Measurements from ENCODE around the gene MEGF8. TPM values are rescaled to one million over a fixed set of nuclear protein-coding genes. Genes with fewer than 3 reads are reported as not detected.

The MEGF8 gene
- total RNA-seq, 1 experiment from 2014 or later = 26.1 TPM

- no peak for DNase-seq
- Histone ChIP-seq H3K4me3 (ENCODE audit: insufficient read depth, low read depth, low read length) (no peak overlapping the region), H3K27me3 (ENCODE audit: control insufficient read depth, insufficient read depth, low read length) (no peaks in the 10 kb centered on the region), H3K36me3 (replicated peaks; ENCODE audit: control insufficient read depth, insufficient read depth, low read length) (peaks cover 4% of the 10 kb centered on the region)
Observed at GRCh38 chr19:42378225-42379215, 53.1 kb downstream of the MEGF8 start.

GRCh38 chr19:42380155-42380554 lies 54.7 kb downstream of the MEGF8 start:
- no peaks in the 10 kb centered on the region; the same call in 1 of the 2 replicates for H3K36me3 ChIP-seq (replicated peaks; ENCODE audit: control insufficient read depth, insufficient read depth, low read length)
- H3K27me3 ChIP-seq (ENCODE audit: control insufficient read depth, insufficient read depth, low read length) = no peaks in the 10 kb centered on the region
- no peak overlapping the region for H3K4me3 ChIP-seq (ENCODE audit: insufficient read depth, low read depth, low read length)
- no peak for DNase-seq

- peak; percentile 97 for DNase-seq
- H3K27me3 ChIP-seq (ENCODE audit: control insufficient read depth, insufficient read depth, low read length) = peaks cover 17% of the 10 kb centered on the region
- H3K4me3 ChIP-seq (ENCODE audit: insufficient read depth, low read depth, low read length) = peak overlapping the region; percentile 69
- H3K36me3 ChIP-seq (replicated peaks; ENCODE audit: control insufficient read depth, insufficient read depth, low read length) = no peaks in the 10 kb centered on the region
Observed at GRCh38 chr19:42386974-42387707, 61.7 kb downstream of the MEGF8 start.

GRCh38 chr19:42388851-42389489 lies 63.5 kb downstream of the MEGF8 start:
- peak; percentile 65 for DNase-seq
- Histone ChIP-seq H3K36me3 (replicated peaks; ENCODE audit: control insufficient read depth, insufficient read depth, low read length) (no peaks in the 10 kb centered on the region), H3K4me3 (ENCODE audit: insufficient read depth, low read depth, low read length) (no peak overlapping the region), H3K27me3 (ENCODE audit: control insufficient read depth, insufficient read depth, low read length) (peaks cover 17% of the 10 kb centered on the region)

GRCh38 chr19:42389899-42390298 lies 64.5 kb downstream of the MEGF8 start, which contains the start of gene CNFN:
Gene CNFN (minus strand): TSS chr19:42390297. CDS start chr19:42389037, 1,260 bp downstream.
- H3K27me3 ChIP-seq (ENCODE audit: control insufficient read depth, insufficient read depth, low read length) = peaks cover 17% of the 10 kb centered on the region
- H3K4me3 ChIP-seq (ENCODE audit: insufficient read depth, low read depth, low read length) = no peak within 1 kb of the TSS
- DNase-seq = no peak
- H3K36me3 ChIP-seq (replicated peaks; ENCODE audit: control insufficient read depth, insufficient read depth, low read length) = no peaks in the 10 kb centered on the region

- Histone ChIP-seq H3K36me3 (replicated peaks; ENCODE audit: control insufficient read depth, insufficient read depth, low read length) (no peaks in the 10 kb centered on the region), H3K4me3 (ENCODE audit: insufficient read depth, low read depth, low read length) (no peak overlapping the region), H3K27me3 (ENCODE audit: control insufficient read depth, insufficient read depth, low read length) (peaks cover 17% of the 10 kb centered on the region)
- peak; percentile 32 for DNase-seq
Observed at GRCh38 chr19:42392165-42392564, 66.7 kb downstream of the MEGF8 start.

- Histone ChIP-seq H3K27me3 (ENCODE audit: control insufficient read depth, insufficient read depth, low read length) (peaks cover 11% of the 10 kb centered on the region), H3K36me3 (replicated peaks; ENCODE audit: control insufficient read depth, insufficient read depth, low read length) (no peaks in the 10 kb centered on the region), H3K4me3 (ENCODE audit: insufficient read depth, low read depth, low read length) (no peak overlapping the region)
- no peak for DNase-seq
Observed at GRCh38 chr19:42394751-42395150, 69.3 kb downstream of the MEGF8 start.

GRCh38 chr19:42396381-42397262 lies 71.2 kb downstream of the MEGF8 start:
- DNase-seq = peak; percentile 100
- Histone ChIP-seq H3K4me3 (ENCODE audit: insufficient read depth, low read depth, low read length) (peak overlapping the region; percentile 81), H3K27me3 (ENCODE audit: control insufficient read depth, insufficient read depth, low read length) (no peaks in the 10 kb centered on the region), H3K36me3 (replicated peaks; ENCODE audit: control insufficient read depth, insufficient read depth, low read length) (no peaks in the 10 kb centered on the region)

- Histone ChIP-seq H3K27me3 (ENCODE audit: control insufficient read depth, insufficient read depth, low read length) (peaks cover 5% of the 10 kb centered on the region), H3K36me3 (replicated peaks; ENCODE audit: control insufficient read depth, insufficient read depth, low read length) (no peaks in the 10 kb centered on the region), H3K4me3 (ENCODE audit: insufficient read depth, low read depth, low read length) (peak overlapping the region; percentile 81)
- no peak for DNase-seq
Observed at GRCh38 chr19:42397263-42398166, 72.1 kb downstream of the MEGF8 start.

- H3K4me3 ChIP-seq (ENCODE audit: insufficient read depth, low read depth, low read length) = no peak overlapping the region
Observed at GRCh38 chr19:42400404-42400803, 75.0 kb downstream of the MEGF8 start.

GRCh38 chr19:42401365-42402303 lies 76.2 kb downstream of the MEGF8 start:
- peaks cover 10% of the 10 kb centered on the region for H3K27me3 ChIP-seq (ENCODE audit: control insufficient read depth, insufficient read depth, low read length)
- peak; percentile 94 for DNase-seq
- peaks cover 1% of the 10 kb centered on the region for H3K36me3 ChIP-seq (replicated peaks; ENCODE audit: control insufficient read depth, insufficient read depth, low read length)
- H3K4me3 ChIP-seq (ENCODE audit: insufficient read depth, low read depth, low read length) = peak overlapping the region; percentile 64

More at GRCh38 chr19:42400404-42400803, 75.0 kb downstream of the MEGF8 start:
- no peaks in the 10 kb centered on the region; the same call in 1 of the 2 replicates for H3K36me3 ChIP-seq (replicated peaks; ENCODE audit: control insufficient read depth, insufficient read depth, low read length)
- DNase-seq = no peak
- H3K27me3 ChIP-seq (ENCODE audit: control insufficient read depth, insufficient read depth, low read length) = peaks cover 10% of the 10 kb centered on the region
